Fibroblast of lung (primary cell): ENCODE measurements around the gene RPS6KA4. TPM values are rescaled to one million over a fixed set of nuclear protein-coding genes. Genes with fewer than 3 reads are reported as not detected.

Experiments
- DNase-seq, 2 donors: peaks; one replicate each; pipeline versions ENCODE4 v3.0.0 to v3.0.0-alpha.2; 2010; ENCODE audit warnings: low read depth in 2 of 2
- H2AFZ ChIP-seq: 2 replicates; pipeline ENCODE4 v1.5.1; 2012; ENCODE audit warnings: low read length, control low read depth, inconsistent platforms
- H3K27ac ChIP-seq: 2 replicates; pipeline ENCODE4 v1.5.1; 2011; ENCODE audit warnings: low read length, control low read depth; ENCODE audit not compliant: insufficient read depth
- H3K27me3 ChIP-seq: 2 replicates; pipeline ENCODE4 v1.5.1; 2011; ENCODE audit warnings: mild to moderate bottlenecking, low read length; ENCODE audit not compliant: control insufficient read depth, insufficient read depth
- H3K36me3 ChIP-seq: 2 replicates; pipeline ENCODE4 v1.5.1; 2011; ENCODE audit warnings: low read length; ENCODE audit not compliant: control insufficient read depth, insufficient read depth
- H3K4me1 ChIP-seq: 2 replicates; pipeline ENCODE4 v1.5.1; 2011; ENCODE audit warnings: low read length; ENCODE audit not compliant: control insufficient read depth, insufficient read depth; ENCODE audit errors: extremely low read depth
- H3K4me2 ChIP-seq: 2 replicates; pipeline ENCODE4 v1.5.1; 2011; ENCODE audit warnings: low read length, control low read depth; ENCODE audit not compliant: insufficient read depth; ENCODE audit errors: extremely low read depth
- H3K4me3 ChIP-seq, 4 experiments: fragments of 200-600 bp in 1 of 4; sonication (generic) in 1 of 4; replicated peaks in 1 of 4; 2 replicates each; pipeline ENCODE4 v1.5.1; 2011 to 2016; ENCODE audit warnings: low read length in 4 of 4, low read depth in 3 of 4, mild to moderate bottlenecking in 3 of 4, control low read depth in 2 of 4, inconsistent platforms in 1 of 4, mixed read lengths in 1 of 4; ENCODE audit not compliant: insufficient read depth in 1 of 4; ENCODE audit errors: control extremely low read depth in 1 of 4
- H3K79me2 ChIP-seq: 2 replicates; pipeline ENCODE4 v1.5.1; 2012; ENCODE audit warnings: mild to moderate bottlenecking, low read length, inconsistent platforms; ENCODE audit not compliant: control insufficient read depth, insufficient read depth
- H3K9ac ChIP-seq: 2 replicates; pipeline ENCODE4 v1.5.1; 2011; ENCODE audit warnings: mild to moderate bottlenecking, low read length, control low read depth; ENCODE audit not compliant: insufficient read depth
- H3K9me3 ChIP-seq: 2 replicates; pipeline ENCODE4 v1.5.1; 2012; ENCODE audit warnings: low read depth, low read length; ENCODE audit not compliant: control insufficient read depth, insufficient read depth
- H4K20me1 ChIP-seq: 2 replicates; pipeline ENCODE4 v1.5.1; 2011; ENCODE audit warnings: low read length; ENCODE audit not compliant: control insufficient read depth, insufficient read depth; ENCODE audit errors: extremely low read depth
- EZH2 ChIP-seq: IDR thresholded peaks from 2 replicates; pipeline ENCODE4 v1.5.1; 2012; ENCODE audit warnings: low read length, control low read depth, mild to moderate bottlenecking; ENCODE audit errors: missing control alignments
- polyA plus RNA-seq, 2 donors: library from polyadenylated mRNA; depleted of rRNA in 1 of 2; stranded (reverse) in 1 of 2; unstranded in 1 of 2; fragments of >200 nt; gene quantifications; 2 replicates each; pipeline ENCODE4 v1.2.1, GENCODE V29; 2011 to 2012; ENCODE audit warnings: missing spikeins in 1 of 2
- total RNA-seq: library from RNA; depleted of rRNA; stranded (reverse); fragments of >200 nt; gene quantifications from 2 replicates; pipeline ENCODE4 v1.2.1, GENCODE V29; 2014
- TF ChIP-seq, protein P1 (sequence below), 2 donors: IDR thresholded peaks in 1 of 2; conservative IDR thresholded peaks in 1 of 2; 1 replicate in 1 of 2; 2 replicates in 1 of 2; pipeline ENCODE4 v1.5.1; 2011 to 2012; ENCODE audit warnings: low read length in 2 of 2, control low read depth in 1 of 2, inconsistent platforms in 1 of 2, low read depth in 1 of 2, mild to moderate bottlenecking in 1 of 2

Gene RPS6KA4
- total and polyA plus RNA-seq, 2 donors (not counting 1 experiment from before 2014, with no cell fraction given) = 15.9 to 27.6 TPM

DNA sequence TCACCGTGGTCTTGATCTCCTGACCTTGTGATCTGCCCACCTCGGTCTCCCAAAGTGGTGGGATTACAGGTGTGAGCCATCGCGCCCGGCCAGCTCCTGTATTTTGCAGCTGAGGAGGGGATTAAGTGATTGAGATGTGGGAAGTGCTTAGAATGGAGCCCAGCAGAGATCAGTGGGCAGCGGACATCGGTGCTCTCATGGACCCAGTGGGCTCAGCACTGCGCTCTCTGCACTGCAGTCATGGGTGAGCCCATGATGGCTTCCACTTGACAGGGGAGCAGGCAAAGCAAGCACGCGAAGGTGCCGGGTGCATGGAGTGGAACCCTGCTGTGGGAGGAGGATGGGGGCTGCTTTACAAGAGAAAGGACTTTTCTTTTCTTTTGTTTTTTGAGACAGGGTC is 28.1 kb upstream of the RPS6KA4 start:
- Histone ChIP-seq H3K79me2 (no peaks in the 10 kb centered on the region), H4K20me1 (no peaks in the 10 kb centered on the region), H2AFZ (no peak overlapping the region), H3K27ac (no peak overlapping the region), H3K9ac (no peak overlapping the region), H3K27me3 (no peaks in the 10 kb centered on the region), H3K36me3 (no peaks in the 10 kb centered on the region), H3K4me2 (no peak overlapping the region), H3K4me3 (no peak overlapping the region), H3K9me3 (no peaks in the 10 kb centered on the region), H3K4me1 (peaks cover 14% of the 10 kb centered on the region)
- TF ChIP-seq EZH2 = peak; percentile 39
- TF ChIP-seq, protein P1, sequence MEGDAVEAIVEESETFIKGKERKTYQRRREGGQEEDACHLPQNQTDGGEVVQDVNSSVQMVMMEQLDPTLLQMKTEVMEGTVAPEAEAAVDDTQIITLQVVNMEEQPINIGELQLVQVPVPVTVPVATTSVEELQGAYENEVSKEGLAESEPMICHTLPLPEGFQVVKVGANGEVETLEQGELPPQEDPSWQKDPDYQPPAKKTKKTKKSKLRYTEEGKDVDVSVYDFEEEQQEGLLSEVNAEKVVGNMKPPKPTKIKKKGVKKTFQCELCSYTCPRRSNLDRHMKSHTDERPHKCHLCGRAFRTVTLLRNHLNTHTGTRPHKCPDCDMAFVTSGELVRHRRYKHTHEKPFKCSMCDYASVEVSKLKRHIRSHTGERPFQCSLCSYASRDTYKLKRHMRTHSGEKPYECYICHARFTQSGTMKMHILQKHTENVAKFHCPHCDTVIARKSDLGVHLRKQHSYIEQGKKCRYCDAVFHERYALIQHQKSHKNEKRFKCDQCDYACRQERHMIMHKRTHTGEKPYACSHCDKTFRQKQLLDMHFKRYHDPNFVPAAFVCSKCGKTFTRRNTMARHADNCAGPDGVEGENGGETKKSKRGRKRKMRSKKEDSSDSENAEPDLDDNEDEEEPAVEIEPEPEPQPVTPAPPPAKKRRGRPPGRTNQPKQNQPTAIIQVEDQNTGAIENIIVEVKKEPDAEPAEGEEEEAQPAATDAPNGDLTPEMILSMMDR (conservative IDR thresholded peaks at IDR 0.05 in 1 of 2, IDR thresholded peaks at IDR 0.05 in 1 of 2; ENCODE audit: low read depth in 1 of 2, low read length in 2 of 2) = no peak
- DNase-seq = no peak

DNA sequence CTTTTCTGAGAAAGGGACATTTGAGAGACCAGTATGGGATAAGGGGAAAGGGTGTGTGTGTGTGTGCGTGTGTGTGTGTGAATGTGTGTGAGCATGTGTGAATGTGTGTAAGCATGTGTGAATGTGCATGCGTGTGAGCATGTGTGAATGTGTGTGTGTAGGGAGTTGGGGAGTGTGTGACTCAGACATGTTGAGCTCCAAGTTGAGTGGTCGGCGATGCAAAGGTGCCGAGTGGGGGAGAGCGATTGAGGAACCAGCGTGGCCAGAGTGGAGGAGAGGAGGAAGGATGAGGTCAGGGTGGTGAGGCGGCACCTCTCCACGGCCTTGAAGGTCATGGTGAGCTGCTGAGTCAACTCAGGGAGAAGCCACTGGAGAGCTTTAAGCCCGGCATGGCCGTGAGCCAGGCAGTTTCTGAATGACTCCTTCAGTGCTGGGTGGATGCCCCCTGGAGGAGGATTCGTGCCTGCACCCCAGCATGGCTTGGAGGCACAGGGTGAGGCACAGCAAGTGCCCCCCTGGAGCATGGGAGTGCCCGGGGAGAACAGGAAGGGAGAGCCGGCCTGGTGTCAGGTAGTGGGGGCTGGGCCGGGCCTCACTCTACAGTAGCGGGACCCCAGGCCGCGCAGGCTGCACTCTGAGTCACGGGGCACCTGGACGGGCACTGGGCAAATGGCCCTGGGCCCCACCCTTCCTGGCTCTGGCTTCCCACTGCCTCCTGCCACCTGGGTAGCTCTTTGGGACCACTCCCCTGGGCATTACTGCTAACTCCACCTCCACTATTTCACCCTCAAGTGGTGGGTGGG is 27.2 kb upstream of the RPS6KA4 start:
- Histone ChIP-seq H3K27ac (no peak overlapping the region), H3K4me2 (peak overlapping the region; percentile 67), H3K4me3 (no peak overlapping the region)

DNA sequence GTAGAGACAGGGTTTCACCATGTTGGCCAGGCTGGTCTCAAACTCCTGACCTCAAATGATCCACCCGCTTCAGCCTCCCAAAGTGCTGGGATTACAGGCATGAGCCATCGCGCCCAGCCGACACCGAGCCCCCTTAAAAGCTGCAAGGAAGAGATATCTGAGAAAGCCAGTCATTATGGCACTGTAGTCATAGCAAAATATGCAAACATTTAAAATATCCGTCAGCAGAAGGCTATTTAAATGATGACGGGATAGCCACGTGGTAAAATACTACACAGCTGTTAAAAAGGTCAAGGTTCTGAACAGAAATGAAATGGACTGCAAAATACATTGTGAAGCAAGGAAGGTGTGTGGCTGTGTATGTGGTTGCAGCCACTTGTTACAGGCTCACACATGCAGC is 25.4 kb upstream of the RPS6KA4 start:
- Histone ChIP-seq H3K27ac (no peak overlapping the region), H3K9ac (no peak overlapping the region), H2AFZ (no peak overlapping the region), H3K4me3 (no peak overlapping the region), H3K9me3 (no peaks in the 10 kb centered on the region), H3K36me3 (no peaks in the 10 kb centered on the region), H3K79me2 (no peaks in the 10 kb centered on the region), H3K4me2 (no peak overlapping the region), H3K4me1 (peaks cover 14% of the 10 kb centered on the region), H3K27me3 (no peaks in the 10 kb centered on the region), H4K20me1 (no peaks in the 10 kb centered on the region)
- TF ChIP-seq, protein P1 (conservative IDR thresholded peaks at IDR 0.05 in 1 of 2, IDR thresholded peaks at IDR 0.05 in 1 of 2; ENCODE audit: low read depth in 1 of 2, low read length in 2 of 2) = no peak
- TF ChIP-seq EZH2 = no peak
- DNase-seq = no peak

More for the DNA sequence above, 27.2 kb upstream of the RPS6KA4 start:
- Histone ChIP-seq H2AFZ (no peak overlapping the region), H3K9me3 (no peaks in the 10 kb centered on the region), H4K20me1 (no peaks in the 10 kb centered on the region), H3K79me2 (no peaks in the 10 kb centered on the region), H3K27me3 (no peaks in the 10 kb centered on the region), H3K4me1 (peaks cover 14% of the 10 kb centered on the region), H3K9ac (no peak overlapping the region), H3K36me3 (no peaks in the 10 kb centered on the region)
- peak; percentile 83 to 86 for DNase-seq
- TF ChIP-seq, protein P1 (conservative IDR thresholded peaks at IDR 0.05 in 1 of 2, IDR thresholded peaks at IDR 0.05 in 1 of 2; ENCODE audit: low read depth in 1 of 2, low read length in 2 of 2) = peak; percentile 57 to 75
- TF ChIP-seq EZH2 = no peak
